Lower lobe of right lung (tissue), 2 donors: Measurements from ENCODE around the gene TMEM170A. TPM values are rescaled to one million over a fixed set of nuclear protein-coding genes. Genes with fewer than 3 reads are reported as not detected.
A peak's percentile ranks its signal among the peaks of the same experiment; 100 is the strongest.

ENCODE experiments used
- ATAC-seq, 2 donors: fragments of 200-7000 bp; cut with Tn5 transposase; one replicate each; pipeline ENCODE4 v1.9.1; 2020 to 2022; ENCODE audit warnings: mild to moderate bottlenecking in 2 of 2, moderate library complexity in 2 of 2
- DNase-seq: peaks from one replicate; pipeline ENCODE4 v3.0.0-alpha.2; 2020
- H3K27ac ChIP-seq: fragments of 200-600 bp; one replicate; pipeline ENCODE4 v1.8.0; 2022
- H3K27me3 ChIP-seq: fragments of 200-600 bp; one replicate; pipeline ENCODE4 v1.8.0; 2022; ENCODE audit warnings: low read depth
- H3K36me3 ChIP-seq: fragments of 200-600 bp; one replicate; pipeline ENCODE4 v1.8.0; 2022; ENCODE audit warnings: mild to moderate bottlenecking
- H3K4me1 ChIP-seq: fragments of 200-600 bp; one replicate; pipeline ENCODE4 v1.8.0; 2022
- H3K4me3 ChIP-seq: fragments of 200-600 bp; one replicate; pipeline ENCODE4 v1.8.0; 2022; ENCODE audit warnings: mild to moderate bottlenecking
- H3K9me3 ChIP-seq: fragments of 200-600 bp; one replicate; pipeline ENCODE4 v1.8.0; 2022
- CTCF ChIP-seq: fragments of 200-600 bp; IDR thresholded peaks from one replicate; pipeline ENCODE4 v1.8.0; 2022; ENCODE audit warnings: antibody characterized with exemption, mild to moderate bottlenecking
- intact Hi-C: fragments of 100-400 bp; cut with DNase I; formaldehyde crosslinking; loops from one replicate; pipeline ENCODE4 v1.11.0; 2022
- total RNA-seq: library from RNA; stranded (reverse); fragmentation: NEBNext Ultra II Directional; extraction: Animal tissue kit (Norgen Biotek cat#: 25700); gene quantifications from one replicate; pipeline ENCODE4 v1.2.1, GENCODE V29; 2021
- donor health status: DM: no; HTN: yes; CAD: no; lungs with severe emphysema.

Gene TMEM170A
- total RNA-seq, 1 donor from 2014 or later, result 31.2 TPM

GRCh38 chr16:75477680-75478473 is 13.4 kb upstream of the TMEM170A start:
- H3K4me3 ChIP-seq, result no peak overlapping the region
- no peaks in the 10 kb centered on the region for H3K27me3 ChIP-seq
- no peak for TF ChIP-seq CTCF
- intact Hi-C loops, result no loop called here
- no peak overlapping the region for H3K27ac ChIP-seq
- no peak for DNase-seq
- H3K36me3 ChIP-seq, result no peaks in the 10 kb centered on the region
- no peaks in the 10 kb centered on the region for H3K4me1 ChIP-seq
- H3K9me3 ChIP-seq, result no peaks in the 10 kb centered on the region
- ATAC-seq, result peak in 1 of 2 donors; percentile 11

GRCh38 chr16:75476817-75477216 is 12.3 kb upstream of the TMEM170A start:
- no peaks in the 10 kb centered on the region for H3K27me3 ChIP-seq
- DNase-seq (no peak), ATAC-seq (no peak)
- no peaks in the 10 kb centered on the region for H3K9me3 ChIP-seq
- no peak overlapping the region for H3K27ac ChIP-seq
- intact Hi-C loops, result no loop called here
- no peak overlapping the region for H3K4me3 ChIP-seq
- TF ChIP-seq CTCF, result no peak
- H3K36me3 ChIP-seq, result no peaks in the 10 kb centered on the region
- no peaks in the 10 kb centered on the region for H3K4me1 ChIP-seq

- DNase-seq (no peak), ATAC-seq (no peak)
- H3K27me3 ChIP-seq, result no peaks in the 10 kb centered on the region
- H3K36me3 ChIP-seq, result no peaks in the 10 kb centered on the region
- H3K4me3 ChIP-seq, result no peak overlapping the region
- no peak for TF ChIP-seq CTCF
- H3K27ac ChIP-seq, result no peak overlapping the region
- intact Hi-C loops, result no loop called here
- no peaks in the 10 kb centered on the region for H3K9me3 ChIP-seq
- H3K4me1 ChIP-seq, result no peaks in the 10 kb centered on the region
Observed at GRCh38 chr16:75475420-75475847, 10.9 kb upstream of the TMEM170A start.

GRCh38 chr16:75472908-75473877 is 8.7 kb upstream of the TMEM170A start:
- no peak for TF ChIP-seq CTCF
- ATAC-seq (no peak), DNase-seq (no peak)
- no peaks in the 10 kb centered on the region for H3K36me3 ChIP-seq
- intact Hi-C loops, result no loop called here
- H3K4me3 ChIP-seq, result no peak overlapping the region
- no peaks in the 10 kb centered on the region for H3K27me3 ChIP-seq
- H3K4me1 ChIP-seq, result no peaks in the 10 kb centered on the region
- H3K27ac ChIP-seq, result no peak overlapping the region
- no peaks in the 10 kb centered on the region for H3K9me3 ChIP-seq

- no peaks in the 10 kb centered on the region for H3K9me3 ChIP-seq
- intact Hi-C loops, result no loop called here
- no peak for DNase-seq
- no peaks in the 10 kb centered on the region for H3K36me3 ChIP-seq
- no peak overlapping the region for H3K27ac ChIP-seq
- TF ChIP-seq CTCF, result peak; percentile 72
- ATAC-seq, result peak; percentile 90 to 95
- H3K4me1 ChIP-seq, result no peaks in the 10 kb centered on the region
- H3K4me3 ChIP-seq, result no peak overlapping the region
- H3K27me3 ChIP-seq, result no peaks in the 10 kb centered on the region
Observed at GRCh38 chr16:75471723-75472633, 7.5 kb upstream of the TMEM170A start.
